NCI-H1417 treated with DMSO at 0.1 percent for 48 hours (cell line): Measurements from ENCODE around the gene SNCB.

ENCODE experiments used
- DNase-seq: peaks from one replicate; lab custom pipeline; 2025; lab: John Stamatoyannopoulos, UW

SNCB gene

GRCh38 chr5:176574297-176574591 lies 56.1 kb downstream of the SNCB start:
- no peak for DNase-seq

DNA sequence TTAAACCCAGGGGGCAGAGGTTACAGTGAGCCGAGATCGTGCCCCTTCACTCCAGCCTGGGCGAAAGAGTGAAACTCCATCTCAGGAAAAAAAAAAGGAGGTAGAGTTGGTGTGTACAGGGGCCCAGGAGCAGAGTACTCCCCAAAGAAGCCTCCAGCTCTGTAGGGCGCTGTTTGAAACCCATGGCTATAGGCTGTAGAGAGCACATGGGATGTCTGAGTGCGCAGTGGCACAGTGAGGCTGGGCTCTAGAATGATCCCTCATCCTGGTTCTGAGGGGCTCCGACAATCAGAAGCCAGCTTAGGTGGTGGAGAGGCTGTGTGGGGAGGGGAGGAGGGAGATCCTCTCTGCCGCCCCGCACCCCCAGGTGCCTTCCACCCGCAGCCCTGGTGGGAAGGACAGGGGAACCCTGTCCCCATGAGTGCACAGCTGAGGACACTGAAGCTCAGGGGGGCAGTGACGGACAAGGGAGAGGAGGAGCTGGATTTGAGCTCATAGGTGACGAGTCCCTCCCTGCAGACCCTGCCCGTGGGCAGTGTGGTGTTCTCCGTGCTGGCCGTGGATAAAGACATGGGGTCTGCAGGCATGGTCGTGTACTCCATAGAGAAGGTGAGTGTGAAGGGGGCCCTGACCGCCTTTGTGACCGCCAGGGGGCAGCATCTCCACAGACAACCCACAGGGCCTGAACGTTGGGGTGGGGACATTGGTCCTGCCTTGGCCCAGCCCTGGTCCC lies 56.6 kb downstream of the SNCB start:
- DNase-seq = no peak
